HCT116 (cell line): Measurements from ENCODE around the gene INTS6L. TPM values are rescaled to one million over a fixed set of nuclear protein-coding genes. Genes with fewer than 3 reads are reported as not detected.

Experiments used
- ATAC-seq: fragments of 200-7000 bp; cut with Tn5 transposase; 2 replicates; pipeline ENCODE4 v1.9.1; 2020; ENCODE audit warnings: mild to moderate bottlenecking, moderate library complexity
- BruUV-seq: library from RNA; stranded (reverse); fragments of 400-500 nt; replicated peaks from 2 replicates; lab custom pipeline; 2021; lab: Mats Ljungman, UMichigan
- CTCF ChIA-PET: fragments of 300-600 bp; sonication (Branson Sonifier 250); formaldehyde crosslinking; loops from one replicate; lab custom pipeline; 2021; ENCODE audit warnings: antibody characterized with exemption; lab: Charles Lee
- POLR2A ChIA-PET: fragments of 300-600, 350-600 bp; sonication (Branson Sonifier 250); formaldehyde crosslinking; loops from one replicate; lab custom pipeline; 2021; ENCODE audit warnings: antibody characterized with exemption; lab: Charles Lee
- RAD21 ChIA-PET, 2 experiments: fragments of 300-600 bp; sonication (Branson Sonifier 250); formaldehyde crosslinking; loops; one replicate each; lab custom pipeline; 2023; ENCODE audit warnings: low total read pairs in 2 of 2; ENCODE audit not compliant: uncharacterized antibody in 2 of 2, unreplicated experiment in 2 of 2, low non-redundant PET in 1 of 2; lab: Charles Lee
- DNase-seq: peaks from one replicate; pipeline ENCODE4 v3.0.0-alpha.2; 2010; ENCODE audit warnings: low read depth, low spot score
- H2AFZ ChIP-seq: fragments of 200-600 bp; shearing (Covaris generic), sonication (generic); 2 replicates; pipeline ENCODE4 v1.6.1; 2017; ENCODE audit warnings: low read depth, mixed run types, mixed read lengths, antibody characterized with exemption, low read length; ENCODE audit not compliant: poor library complexity, severe bottlenecking
- H3K27ac ChIP-seq: 2 replicates; pipeline ENCODE4 v1.5.1; 2012; ENCODE audit warnings: low read depth, low read length
- H3K27me3 ChIP-seq: fragments of 200-600 bp; sonication (generic); 2 replicates; pipeline ENCODE4 v1.6.1; 2016; ENCODE audit warnings: mixed run types, low read length, mixed read lengths; ENCODE audit not compliant: insufficient read depth
- H3K36me3 ChIP-seq, 2 experiments: fragments of 200-500 bp in 1 of 2; fragments of 200-600 bp in 1 of 2; sonication (Bioruptor generic) in 1 of 2; sonication (generic) in 1 of 2; 2 replicates each; pipeline versions ENCODE4 v1.5.1 to v1.6.1; 2014 to 2016; ENCODE audit warnings: low read length in 2 of 2, inconsistent platforms in 1 of 2, mixed read lengths in 1 of 2, mixed run types in 1 of 2; ENCODE audit not compliant: insufficient read depth in 2 of 2, control insufficient read depth in 1 of 2
- H3K4me1 ChIP-seq, 2 experiments: fragments of 200-600 bp in 1 of 2; sonication (generic) in 1 of 2; 2 replicates each; pipeline versions ENCODE4 v1.5.1 to v1.6.1; 2012 to 2017; ENCODE audit warnings: low read length in 2 of 2, inconsistent platforms in 1 of 2, mild to moderate bottlenecking in 1 of 2, mixed read lengths in 1 of 2, mixed run types in 1 of 2, moderate library complexity in 1 of 2; ENCODE audit not compliant: insufficient read depth in 2 of 2, control insufficient read depth in 1 of 2
- H3K4me2 ChIP-seq: fragments of 200-600 bp; sonication (generic); 2 replicates; pipeline ENCODE4 v1.6.1; 2017; ENCODE audit warnings: mixed run types, low read length, mixed read lengths
- H3K4me3 ChIP-seq, 2 experiments: fragments of 200-600 bp in 1 of 2; sonication (generic) in 1 of 2; replicated peaks in 1 of 2; 2 replicates each; pipeline ENCODE4 v1.5.1; 2011 to 2016; ENCODE audit warnings: low read length in 2 of 2, control low read depth in 1 of 2, low read depth in 1 of 2, mild to moderate bottlenecking in 1 of 2, mixed read lengths in 1 of 2, mixed run types in 1 of 2
- H3K79me2 ChIP-seq: fragments of 200-600 bp; sonication (generic); 2 replicates; pipeline ENCODE4 v1.6.1; 2017; ENCODE audit warnings: mild to moderate bottlenecking, mixed run types, low read length, moderate library complexity, mixed read lengths; ENCODE audit not compliant: insufficient read depth
- H3K9ac ChIP-seq: fragments of 200-600 bp; sonication (generic); 2 replicates; pipeline ENCODE4 v1.6.1; 2016; ENCODE audit warnings: low read length, mixed read lengths
- H3K9me2 ChIP-seq: fragments of 200-600 bp; sonication (generic), shearing (Covaris generic); 2 replicates; pipeline ENCODE4 v1.6.1; 2017; ENCODE audit warnings: mixed run types, mild to moderate bottlenecking, moderate library complexity; ENCODE audit not compliant: insufficient read depth
- H3K9me3 ChIP-seq, 2 experiments: fragments of 200-500 bp in 1 of 2; fragments of 200-600 bp in 1 of 2; sonication (Bioruptor generic) in 1 of 2; sonication (generic) in 1 of 2; 2 replicates each; pipeline ENCODE4 v1.6.1; 2014 to 2017; ENCODE audit warnings: low read length in 2 of 2, mixed read lengths in 2 of 2, inconsistent platforms in 1 of 2, low read depth in 1 of 2, mild to moderate bottlenecking in 1 of 2, mixed run types in 1 of 2, moderate library complexity in 1 of 2; ENCODE audit not compliant: control insufficient read depth in 1 of 2, insufficient read depth in 1 of 2
- H4K20me1 ChIP-seq: fragments of 200-600 bp; sonication (generic), shearing (Covaris generic); 2 replicates; pipeline ENCODE4 v1.6.1; 2017; ENCODE audit warnings: mixed run types, mild to moderate bottlenecking, moderate library complexity; ENCODE audit not compliant: insufficient read depth
- CBX3 ChIP-seq: IDR thresholded peaks from 2 replicates; pipeline ENCODE4 v1.6.1; 2012; ENCODE audit warnings: low read depth
- ELF1 ChIP-seq: IDR thresholded peaks from 2 replicates; pipeline ENCODE4 v1.6.1; 2012; ENCODE audit warnings: low read depth, borderline replicate concordance
- EZH2phosphoT487 ChIP-seq: fragments of 200-600 bp; IDR thresholded peaks from 2 replicates; pipeline ENCODE4 v1.6.1; 2018; ENCODE audit warnings: antibody characterized with exemption, borderline replicate concordance
- FOSL1 ChIP-seq: IDR thresholded peaks from 2 replicates; pipeline ENCODE4 v1.6.1; 2012; ENCODE audit warnings: low read depth
- JUND ChIP-seq: IDR thresholded peaks from 2 replicates; pipeline ENCODE4 v1.6.1; 2012
- POLR2A ChIP-seq: IDR thresholded peaks from 2 replicates; pipeline ENCODE4 v1.7.0; 2011; ENCODE audit warnings: borderline replicate concordance; ENCODE audit not compliant: insufficient read depth, insufficient read length; ENCODE audit errors: extremely low read depth
- POLR2AphosphoS5 ChIP-seq: IDR thresholded peaks from 2 replicates; pipeline ENCODE4 v1.6.1; 2011; ENCODE audit warnings: mild to moderate bottlenecking, low read depth, low read length, moderate library complexity
- RAD21 ChIP-seq: IDR thresholded peaks from 2 replicates; pipeline ENCODE4 v1.6.1; 2012; ENCODE audit warnings: low read depth, mild to moderate bottlenecking
- SIN3A ChIP-seq: IDR thresholded peaks from 2 replicates; pipeline ENCODE4 v1.6.1; 2012; ENCODE audit warnings: low read depth
- SP1 ChIP-seq: IDR thresholded peaks from 2 replicates; pipeline ENCODE4 v1.6.1; 2012; ENCODE audit warnings: low read depth
- TCF7L2 ChIP-seq: IDR thresholded peaks from 2 replicates; pipeline ENCODE4 v1.7.0; 2011; ENCODE audit warnings: borderline replicate concordance, inconsistent platforms; ENCODE audit not compliant: insufficient read depth, insufficient read length; ENCODE audit errors: extremely low read depth
- YY1 ChIP-seq: IDR thresholded peaks from 2 replicates; pipeline ENCODE4 v1.6.1; 2011; ENCODE audit warnings: low read length, low read depth, moderate library complexity, mild to moderate bottlenecking; ENCODE audit not compliant: insufficient replicate concordance; ENCODE audit errors: extremely low read depth
- ZFX ChIP-seq: fragments of 450-650 bp; IDR thresholded peaks from 2 replicates; pipeline ENCODE4 v1.6.1; 2017
- intact Hi-C: fragments of 100-400 bp; cut with micrococcal nuclease; formaldehyde crosslinking; loops from 2 replicates; pipeline ENCODE4 v1.10.0; 2022
- total RNA-seq: library from RNA; stranded (reverse); gene quantifications from one replicate; pipeline ENCODE4 v1.2.1, GENCODE V29; 2021; ENCODE audit not compliant: unreplicated experiment
- TF ChIP-seq, protein P1 (sequence below): IDR thresholded peaks from 2 replicates; pipeline ENCODE4 v1.6.1; 2012
- TF ChIP-seq, protein P2 (sequence below): IDR thresholded peaks from 2 replicates; pipeline ENCODE4 v1.6.1; 2012; ENCODE audit warnings: low read depth

Gene INTS6L
- total RNA-seq, 1 experiment from 2014 or later: 3.6 TPM

DNA sequence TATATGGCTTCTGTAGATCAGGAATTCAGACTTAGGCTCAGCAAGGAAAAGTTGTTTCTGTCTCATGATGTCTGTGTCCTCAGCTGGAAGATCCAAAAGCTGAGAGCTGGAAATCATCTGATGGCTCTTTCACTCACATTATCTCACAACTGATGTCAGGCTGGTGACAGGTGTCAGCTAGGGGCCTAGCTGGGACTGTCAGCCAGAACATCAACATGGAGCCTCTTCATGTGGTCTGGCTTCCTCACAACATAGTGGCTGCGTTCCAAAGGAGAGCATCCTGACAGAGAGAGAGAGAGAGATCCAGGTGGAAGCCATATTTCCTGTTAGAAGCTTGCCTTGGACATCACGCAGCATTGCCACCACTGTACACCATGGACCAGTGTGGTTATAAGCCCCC lies 10.6 kb upstream of the INTS6L start:
- CTCF ChIA-PET: no interaction called here
- no TSS peak for BruUV-seq

DNA sequence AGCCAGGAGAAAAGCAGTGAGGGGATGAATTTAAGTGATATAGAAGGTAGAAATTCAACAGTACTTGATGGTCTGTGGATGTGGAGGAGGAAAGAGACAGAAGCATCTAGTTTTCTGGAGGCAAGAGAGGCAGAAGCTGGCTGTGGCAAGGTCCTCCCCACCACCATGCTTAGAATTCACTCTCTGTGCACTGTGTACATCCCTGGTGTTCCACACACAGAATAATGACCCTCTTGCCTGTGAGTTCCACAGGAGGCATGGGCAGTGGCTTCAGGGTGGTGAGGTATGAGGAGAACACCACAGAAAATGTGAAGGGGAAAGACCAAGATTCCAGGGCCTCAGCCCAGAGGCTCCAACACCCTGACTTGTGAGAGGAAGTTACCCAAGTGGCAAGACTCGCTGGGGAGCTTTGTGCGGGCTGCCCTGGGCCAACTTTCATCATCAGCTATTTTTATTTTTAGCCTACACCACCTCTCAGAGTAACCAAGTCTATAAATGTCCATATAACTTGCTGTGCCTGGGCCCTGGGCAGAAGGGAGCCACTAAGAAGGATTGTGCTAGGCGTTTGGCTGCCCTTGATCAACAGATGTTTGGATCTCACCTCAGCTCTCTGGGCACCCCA lies 7.8 kb upstream of the INTS6L start:
- DNase-seq (no peak), ATAC-seq (no peak)
- no peaks in the 10 kb centered on the region for H4K20me1 ChIP-seq
- H2AFZ ChIP-seq: no peak overlapping the region
- no peaks in the 10 kb centered on the region for H3K79me2 ChIP-seq
- H3K9me3 ChIP-seq: no peaks in the 10 kb centered on the region
- H3K4me2 ChIP-seq: no peak overlapping the region
- ChIA-PET CTCF (no interaction called here), POLR2A (no interaction called here)
- H3K27me3 ChIP-seq: no peaks in the 10 kb centered on the region
- intact Hi-C loops: no loop called here
- H3K9ac ChIP-seq: no peak overlapping the region
- no peak overlapping the region for H3K4me3 ChIP-seq
- H3K4me1 ChIP-seq: no peaks in the 10 kb centered on the region
- TF ChIP-seq JUND (no peak), SIN3A (no peak), TCF7L2 (no peak), RAD21 (no peak), POLR2A (no peak), CBX3 (no peak), SP1 (no peak), FOSL1 (no peak), ELF1 (no peak), POLR2AphosphoS5 (no peak), EZH2phosphoT487 (no peak)
- TF ChIP-seq, protein P1, sequence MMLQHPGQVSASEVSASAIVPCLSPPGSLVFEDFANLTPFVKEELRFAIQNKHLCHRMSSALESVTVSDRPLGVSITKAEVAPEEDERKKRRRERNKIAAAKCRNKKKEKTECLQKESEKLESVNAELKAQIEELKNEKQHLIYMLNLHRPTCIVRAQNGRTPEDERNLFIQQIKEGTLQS: no peak
- TF ChIP-seq, protein P2, sequence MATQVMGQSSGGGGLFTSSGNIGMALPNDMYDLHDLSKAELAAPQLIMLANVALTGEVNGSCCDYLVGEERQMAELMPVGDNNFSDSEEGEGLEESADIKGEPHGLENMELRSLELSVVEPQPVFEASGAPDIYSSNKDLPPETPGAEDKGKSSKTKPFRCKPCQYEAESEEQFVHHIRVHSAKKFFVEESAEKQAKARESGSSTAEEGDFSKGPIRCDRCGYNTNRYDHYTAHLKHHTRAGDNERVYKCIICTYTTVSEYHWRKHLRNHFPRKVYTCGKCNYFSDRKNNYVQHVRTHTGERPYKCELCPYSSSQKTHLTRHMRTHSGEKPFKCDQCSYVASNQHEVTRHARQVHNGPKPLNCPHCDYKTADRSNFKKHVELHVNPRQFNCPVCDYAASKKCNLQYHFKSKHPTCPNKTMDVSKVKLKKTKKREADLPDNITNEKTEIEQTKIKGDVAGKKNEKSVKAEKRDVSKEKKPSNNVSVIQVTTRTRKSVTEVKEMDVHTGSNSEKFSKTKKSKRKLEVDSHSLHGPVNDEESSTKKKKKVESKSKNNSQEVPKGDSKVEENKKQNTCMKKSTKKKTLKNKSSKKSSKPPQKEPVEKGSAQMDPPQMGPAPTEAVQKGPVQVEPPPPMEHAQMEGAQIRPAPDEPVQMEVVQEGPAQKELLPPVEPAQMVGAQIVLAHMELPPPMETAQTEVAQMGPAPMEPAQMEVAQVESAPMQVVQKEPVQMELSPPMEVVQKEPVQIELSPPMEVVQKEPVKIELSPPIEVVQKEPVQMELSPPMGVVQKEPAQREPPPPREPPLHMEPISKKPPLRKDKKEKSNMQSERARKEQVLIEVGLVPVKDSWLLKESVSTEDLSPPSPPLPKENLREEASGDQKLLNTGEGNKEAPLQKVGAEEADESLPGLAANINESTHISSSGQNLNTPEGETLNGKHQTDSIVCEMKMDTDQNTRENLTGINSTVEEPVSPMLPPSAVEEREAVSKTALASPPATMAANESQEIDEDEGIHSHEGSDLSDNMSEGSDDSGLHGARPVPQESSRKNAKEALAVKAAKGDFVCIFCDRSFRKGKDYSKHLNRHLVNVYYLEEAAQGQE: no peak
- TF ChIP-seq, all 23 proteins: peak for 0
- RAD21 ChIA-PET: no interaction called here
- Histone ChIP-seq H3K9me2 (no peaks in the 10 kb centered on the region), H3K27ac (no peak overlapping the region), H3K36me3 (no peaks in the 10 kb centered on the region)
- no TSS peak for BruUV-seq

More for the DNA sequence above, 10.6 kb upstream of the INTS6L start:
- Histone ChIP-seq H3K79me2 (no peaks in the 10 kb centered on the region), H3K9me3 (no peaks in the 10 kb centered on the region), H3K9me2 (no peaks in the 10 kb centered on the region), H4K20me1 (no peaks in the 10 kb centered on the region), H3K4me2 (no peak overlapping the region), H2AFZ (no peak overlapping the region), H3K27me3 (no peaks in the 10 kb centered on the region), H3K36me3 (no peaks in the 10 kb centered on the region), H3K4me3 (no peak overlapping the region), H3K9ac (no peak overlapping the region), H3K27ac (no peak overlapping the region), H3K4me1 (no peaks in the 10 kb centered on the region)
- DNase-seq: no peak
- ATAC-seq: no peak
- ChIA-PET RAD21 (no interaction called here), POLR2A (no interaction called here)
- intact Hi-C loops: no loop called here
- TF ChIP-seq SIN3A: no peak
- no peak for TF ChIP-seq ZFX
- no peak for TF ChIP-seq YY1
- TF ChIP-seq, protein P1: no peak
